ENCODE results near the gene GPR107.

Gene GPR107

DNA sequence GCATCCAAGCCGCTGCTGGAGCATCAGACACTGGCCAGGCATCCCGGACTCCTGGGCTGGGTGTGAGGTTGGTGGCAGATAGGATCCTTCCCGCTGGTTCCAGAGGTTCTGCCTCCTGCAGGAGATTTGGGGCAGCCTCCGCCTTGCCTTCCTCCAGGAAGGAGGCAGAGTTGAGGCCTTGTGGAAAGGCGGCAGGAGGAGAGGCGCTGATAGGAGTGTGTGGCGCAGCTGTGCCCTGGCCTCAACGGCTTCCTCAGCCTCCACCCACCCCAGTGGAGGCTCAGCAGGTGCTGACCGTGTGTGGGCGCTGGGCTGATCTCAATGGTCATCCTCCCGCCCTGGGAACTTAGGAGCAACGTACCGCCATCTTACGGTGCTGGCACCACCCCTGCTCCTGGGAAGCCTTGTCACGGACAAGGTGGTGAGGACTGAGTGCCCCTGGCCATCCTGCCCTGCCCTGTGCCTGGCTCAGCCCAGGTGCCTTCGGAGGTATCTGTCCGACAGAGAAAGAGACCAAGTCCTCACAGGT, 128.7 kb downstream of the GPR107 start:
- DNase-seq (ENCODE audit: extremely low spot score) = no peak
- ChIA-PET CTCF (no interaction called here), POLR2A (no interaction called here)
- no peak for TF ChIP-seq CTCF (IDR thresholded peaks at IDR 0.05; ENCODE audit: control extremely low read depth, extremely low read depth, low read depth, missing control alignments)

GRCh38 chr9:130183133-130183762, 129.5 kb downstream of the GPR107 start:
- no peak for DNase-seq (ENCODE audit: extremely low spot score)
- CTCF ChIA-PET = no interaction called here

DNA sequence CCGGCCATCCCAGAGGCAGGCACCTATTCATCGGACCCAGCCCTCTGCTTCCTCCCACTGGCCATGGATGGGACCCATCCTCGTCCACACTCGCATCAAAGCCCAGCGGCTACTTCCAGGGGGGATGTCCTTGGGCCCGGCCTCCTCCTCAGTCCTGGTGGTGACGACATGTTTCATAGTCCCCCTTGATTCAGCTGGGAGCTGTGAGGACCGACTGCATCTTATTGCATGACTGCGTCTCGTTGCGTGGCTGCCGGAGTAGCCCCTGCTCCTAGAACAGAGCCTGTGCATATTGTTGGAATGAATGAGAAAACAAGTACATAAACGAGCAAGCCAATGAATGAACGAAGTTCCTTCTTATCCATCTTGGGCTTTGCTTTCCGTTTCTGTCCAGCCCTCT, 131.3 kb downstream of the GPR107 start:
- ChIA-PET POLR2A (no interaction called here), CTCF (no interaction called here)

More at GRCh38 chr9:130183133-130183762, 129.5 kb downstream of the GPR107 start:
- TF ChIP-seq CTCF (IDR thresholded peaks at IDR 0.05; ENCODE audit: control extremely low read depth, extremely low read depth, low read depth, missing control alignments) = no peak
- POLR2A ChIA-PET = no interaction called here

GRCh38 chr9:130185490-130186031, 131.9 kb downstream of the GPR107 start:
- no peak for TF ChIP-seq CTCF (IDR thresholded peaks at IDR 0.05; ENCODE audit: control extremely low read depth, extremely low read depth, low read depth, missing control alignments)
- ChIA-PET CTCF (no interaction called here), POLR2A (no interaction called here)
- DNase-seq (ENCODE audit: extremely low spot score) = no peak

More for the DNA sequence above, 131.3 kb downstream of the GPR107 start:
- no peak for TF ChIP-seq CTCF (IDR thresholded peaks at IDR 0.05; ENCODE audit: control extremely low read depth, extremely low read depth, low read depth, missing control alignments)
- DNase-seq (ENCODE audit: extremely low spot score) = no peak

GRCh38 chr9:130186051-130186450, 132.3 kb downstream of the GPR107 start:
- no peak for DNase-seq (ENCODE audit: extremely low spot score)
- ChIA-PET CTCF (no interaction called here), POLR2A (no interaction called here)
- TF ChIP-seq CTCF (IDR thresholded peaks at IDR 0.05; ENCODE audit: control extremely low read depth, extremely low read depth, low read depth, missing control alignments) = no peak

DNA sequence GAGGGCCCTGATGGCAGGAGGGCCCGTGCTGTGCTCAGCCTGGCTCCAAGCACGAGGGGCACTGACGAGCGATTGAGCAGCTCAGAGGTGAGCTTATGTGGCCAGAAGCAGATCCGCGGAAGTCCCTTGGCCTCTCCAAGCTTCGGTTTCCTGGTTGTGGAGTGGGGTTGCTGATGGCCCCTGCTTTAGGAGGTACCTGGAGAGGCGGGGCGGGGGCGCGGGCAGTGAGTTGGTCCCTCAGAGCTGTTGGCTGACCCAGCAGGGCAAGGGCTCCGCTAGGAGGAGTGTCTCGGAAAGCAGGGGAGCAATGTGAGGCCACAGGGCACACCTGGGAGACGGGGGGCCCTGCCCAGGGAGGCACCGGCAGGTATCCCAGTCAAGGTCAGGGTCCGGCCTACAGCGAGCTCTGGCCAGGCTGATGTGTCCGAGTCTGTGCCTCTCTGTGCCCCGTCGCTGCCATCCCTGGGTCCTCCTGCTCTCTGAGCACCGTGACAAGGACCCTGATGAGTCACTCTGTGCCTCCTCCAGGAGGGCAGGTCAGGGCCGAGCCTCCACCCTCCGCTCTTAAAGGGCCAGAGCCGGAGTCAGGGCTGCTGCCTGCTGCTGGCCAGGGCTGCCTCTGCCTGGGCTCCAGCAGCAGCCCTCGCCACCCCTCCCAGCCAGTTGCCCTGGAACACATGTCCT, 133.3 kb downstream of the GPR107 start:
- DNase-seq (ENCODE audit: extremely low spot score) = no peak
- ChIA-PET CTCF (no interaction called here), POLR2A (no interaction called here)
- no peak for TF ChIP-seq CTCF (IDR thresholded peaks at IDR 0.05; ENCODE audit: control extremely low read depth, extremely low read depth, low read depth, missing control alignments)
